Skin epidermis (tissue), 12 donors: ENCODE data around the gene GPER1.
A peak's percentile ranks its signal among the peaks of the same experiment; 100 is the strongest.
"Not testable (repeated sequence)": the region's sequence is repeated elsewhere in the genome, so short reads cannot be mapped to it uniquely, and the experiment has no call there.

ENCODE experiments used
- H3K27ac ChIP-seq, 21 experiments: fragments of 200-600 bp; sonication (generic) in 11 of 21; one replicate each; pipeline ENCODE4 v1.5.0; 2020; ENCODE audit warnings: mild to moderate bottlenecking in 3 of 21, inconsistent platforms in 2 of 21, moderate library complexity in 2 of 21
- H3K4me3 ChIP-seq, 7 experiments: fragments of 200-600 bp; sonication (generic) in 2 of 7; one replicate each; pipeline ENCODE4 v1.5.0; 2020; ENCODE audit warnings: inconsistent platforms in 2 of 7, mild to moderate bottlenecking in 2 of 7, moderate library complexity in 1 of 7

GPER1 gene

DNA sequence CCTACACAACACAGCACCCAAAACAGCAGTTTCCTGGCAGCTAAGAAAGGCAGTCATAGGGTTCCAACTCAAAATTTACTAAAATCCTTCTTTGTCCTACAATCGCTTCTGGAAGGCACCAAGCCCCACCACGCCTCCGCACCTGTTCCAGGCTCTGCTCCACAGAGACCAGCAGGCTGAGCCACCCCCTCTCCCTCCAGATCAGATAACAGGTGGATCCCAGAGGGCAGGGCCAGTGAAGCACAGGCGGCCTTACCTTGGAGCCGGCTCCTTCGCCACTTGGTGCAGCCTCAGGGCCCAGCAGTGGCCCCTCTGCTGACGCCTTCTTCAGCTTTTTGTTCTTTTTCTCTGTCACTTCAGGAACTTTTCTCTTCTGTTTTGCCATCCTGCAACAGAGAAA is 39.1 kb downstream of the GPER1 start:
- Histone ChIP-seq H3K4me3 (no peak overlapping the region), H3K27ac (no peak overlapping the region)

DNA sequence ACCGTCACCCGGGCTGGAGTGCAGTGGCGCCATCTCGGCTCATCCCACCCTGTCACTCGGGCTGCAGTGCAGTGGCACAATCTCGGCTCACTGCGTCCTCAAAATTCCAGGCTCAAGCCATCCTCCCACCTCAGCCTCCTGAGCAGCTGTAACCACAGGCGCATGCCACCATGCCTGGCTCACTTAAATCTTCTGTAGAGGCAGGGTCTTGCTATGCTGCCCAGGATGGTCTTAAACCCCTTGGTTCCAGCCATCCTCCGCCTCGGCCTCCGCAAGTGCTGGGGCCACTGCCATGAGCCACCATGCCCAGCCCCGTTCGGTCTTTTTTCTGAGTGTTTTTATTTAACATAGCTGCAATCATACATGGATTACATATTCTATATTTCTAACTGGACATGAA is 41.5 kb downstream of the GPER1 start:
- H3K4me3 ChIP-seq = no peak overlapping the region
- H3K27ac ChIP-seq = no peak overlapping the region

DNA sequence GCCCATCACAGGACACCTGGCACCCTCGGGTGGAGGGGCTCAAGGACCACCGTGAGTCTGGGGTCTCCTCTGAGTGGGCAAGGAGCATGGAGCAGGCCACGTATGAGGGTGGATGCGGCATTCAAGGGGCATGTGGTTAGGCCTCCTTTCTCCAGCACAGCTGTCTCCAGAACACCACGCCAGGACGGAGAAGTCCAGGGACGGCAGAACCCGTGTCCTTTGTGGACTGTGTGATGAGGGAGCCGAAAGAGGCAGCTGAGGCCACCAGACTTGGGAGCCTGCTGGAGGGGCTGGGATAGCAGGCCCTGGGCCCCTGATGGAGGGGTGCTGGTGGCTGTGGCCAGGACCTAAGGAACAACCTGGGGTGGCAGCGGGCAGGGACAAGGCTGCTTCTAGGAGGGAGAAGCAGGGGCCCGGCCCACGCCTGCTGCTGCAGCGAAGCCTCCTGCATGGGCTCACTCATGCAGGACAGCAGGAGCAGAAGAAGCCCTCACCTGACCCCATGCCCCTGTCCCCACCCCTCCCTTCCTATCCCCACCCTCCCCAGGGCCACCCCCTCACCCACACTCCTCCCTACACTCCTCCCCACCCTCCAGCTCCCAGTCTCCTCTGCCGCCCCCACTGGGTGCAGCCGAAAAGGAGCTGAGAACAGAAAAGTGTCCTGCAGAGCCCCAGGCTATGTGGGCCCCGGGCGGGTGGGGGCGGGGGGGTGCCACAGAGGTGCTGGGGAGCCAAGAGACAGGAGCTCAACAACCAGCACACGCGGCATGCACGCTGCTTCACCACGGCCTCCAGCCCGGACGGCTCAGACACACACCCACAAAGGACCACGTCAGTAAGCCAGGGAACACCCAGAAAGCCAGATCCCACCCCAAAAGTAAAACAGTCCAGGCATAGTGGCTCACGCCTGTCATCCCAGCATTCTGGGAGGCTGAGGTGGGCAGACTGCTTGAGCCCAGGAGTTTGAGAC is 42.4 kb downstream of the GPER1 start:
- Histone ChIP-seq H3K27ac (no peak overlapping the region), H3K4me3 (no peak overlapping the region)

DNA sequence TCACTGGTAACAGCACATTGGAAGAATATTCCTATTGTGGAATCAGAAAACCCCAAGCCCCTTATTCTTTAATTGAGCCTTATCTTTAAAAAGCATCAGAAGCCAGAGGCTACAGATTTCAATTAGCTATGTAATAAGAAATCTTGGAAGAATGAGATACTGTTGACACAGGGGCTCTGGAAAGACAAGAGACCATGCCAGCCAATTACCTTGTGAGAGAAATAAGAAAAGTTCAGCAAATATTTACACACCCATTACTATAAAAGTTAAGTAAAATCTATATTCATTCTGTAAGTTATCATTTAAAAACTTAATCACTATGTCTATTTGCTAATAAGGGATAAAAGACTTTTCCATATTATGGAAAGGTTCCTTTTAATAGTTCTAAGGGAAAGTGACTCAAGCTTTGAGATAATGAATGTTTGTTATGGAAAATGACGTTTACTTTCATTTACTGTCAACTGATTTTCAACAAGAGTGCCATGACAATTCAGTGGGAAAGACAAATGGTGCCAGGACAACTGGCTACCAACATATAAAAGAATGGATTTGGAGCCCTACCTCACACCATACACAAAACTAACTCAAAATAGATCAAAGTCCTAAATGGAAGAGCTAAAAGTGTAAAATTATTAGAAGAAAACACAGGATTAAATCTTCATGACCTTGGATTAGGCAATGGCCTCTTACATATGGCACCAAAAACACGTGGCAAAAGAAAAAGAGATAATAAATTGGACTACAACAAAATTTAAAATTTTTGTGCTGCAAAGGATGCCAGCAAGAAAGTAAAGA is 43.8 kb downstream of the GPER1 start:
- H3K27ac ChIP-seq = no peak overlapping the region

DNA sequence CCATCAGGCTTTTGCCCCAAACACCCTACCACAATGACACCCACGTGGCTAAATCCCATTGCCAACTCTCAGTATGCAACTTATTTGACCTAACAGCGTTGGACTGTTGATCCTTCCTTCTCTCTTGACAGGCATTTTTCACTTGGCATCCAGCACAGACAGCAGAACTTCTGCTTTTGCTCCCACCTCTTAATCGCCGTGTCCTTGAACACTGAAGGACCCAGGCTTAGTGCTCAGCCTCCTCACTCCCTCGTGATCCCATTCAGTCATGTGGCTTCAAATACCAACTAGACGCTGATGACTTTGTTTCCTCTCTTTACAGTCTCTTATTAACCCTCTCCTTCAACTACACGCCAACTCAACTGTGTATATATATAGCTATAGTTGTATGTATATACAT is 47.0 kb downstream of the GPER1 start:
- H3K27ac ChIP-seq = no peak overlapping the region
- no peak overlapping the region for H3K4me3 ChIP-seq

More for the DNA sequence above, 43.8 kb downstream of the GPER1 start:
- no peak overlapping the region for H3K4me3 ChIP-seq

DNA sequence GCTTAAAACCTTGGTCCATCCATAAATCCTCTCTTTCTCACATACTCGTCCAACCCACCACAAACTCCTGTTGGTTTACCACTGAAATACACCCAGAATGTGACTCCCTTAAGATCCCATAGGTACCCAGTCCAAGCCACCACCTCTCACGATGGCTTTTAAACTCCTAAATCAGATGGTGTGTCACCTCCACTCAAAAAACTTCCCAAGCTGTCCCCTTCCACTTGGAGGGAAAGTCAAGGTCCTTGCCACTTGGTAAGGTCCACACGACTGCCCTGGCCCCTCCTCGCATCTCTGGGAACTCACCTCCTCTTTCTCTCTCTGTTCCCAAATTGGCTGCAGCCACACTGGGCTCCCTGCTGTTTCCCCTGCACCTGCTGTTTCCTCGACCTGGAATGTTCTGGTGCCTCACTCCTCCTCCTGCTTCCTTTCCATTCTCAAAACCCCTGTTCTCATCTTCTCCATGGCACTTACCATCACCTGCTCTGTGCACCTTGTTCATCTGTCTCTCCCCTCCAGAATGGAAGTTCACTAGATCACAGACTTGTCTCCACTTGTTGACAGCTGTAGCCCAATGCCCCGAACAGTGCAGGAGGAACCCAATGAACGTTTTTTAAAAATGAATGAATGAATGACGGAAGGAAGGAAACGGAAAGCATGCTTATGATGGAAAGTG is 49.1 kb downstream of the GPER1 start:
- H3K4me3 ChIP-seq = peak overlapping the region; percentile 45 to 86 (median 75)
- peak overlapping the region in 3 of 21 experiments; percentile 76 to 85 (median 78) for H3K27ac ChIP-seq

DNA sequence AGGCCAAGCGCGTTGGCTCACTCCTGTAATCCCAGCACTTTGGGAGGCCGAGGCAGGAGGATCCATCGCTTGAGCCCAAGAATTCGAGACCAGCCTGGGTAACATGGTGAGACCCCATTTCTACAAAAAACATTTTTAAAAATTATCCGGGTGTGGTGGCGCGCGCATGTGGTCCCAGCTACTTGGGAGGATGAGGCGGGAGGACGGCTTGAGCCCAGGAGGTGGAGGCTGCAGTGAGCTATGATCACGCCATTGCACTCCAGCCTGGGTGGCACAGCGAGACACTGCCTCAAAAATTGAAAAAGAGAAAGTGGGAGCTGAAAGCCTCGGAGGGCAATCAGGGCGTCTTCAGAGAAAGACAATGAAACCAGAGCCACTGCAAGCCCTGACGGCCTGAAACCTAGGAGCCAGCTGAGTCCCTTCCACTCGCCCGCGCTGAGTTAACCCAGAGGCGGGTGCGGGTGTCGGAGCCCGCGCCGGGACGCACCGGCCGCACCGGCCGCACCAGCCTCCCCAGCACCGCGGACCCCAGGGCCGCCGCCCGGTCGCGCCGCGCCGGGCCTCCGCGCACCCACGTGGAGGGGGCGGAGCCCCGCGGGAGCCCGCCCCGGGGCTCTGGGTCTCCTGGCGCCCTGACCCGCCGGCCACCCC is 49.7 kb downstream of the GPER1 start:
- H3K4me3 ChIP-seq = peak overlapping the region; percentile 45 to 86 (median 75)
- peak overlapping the region in 20 of 21 experiments; percentile 50 to 94 (median 78) for H3K27ac ChIP-seq

DNA sequence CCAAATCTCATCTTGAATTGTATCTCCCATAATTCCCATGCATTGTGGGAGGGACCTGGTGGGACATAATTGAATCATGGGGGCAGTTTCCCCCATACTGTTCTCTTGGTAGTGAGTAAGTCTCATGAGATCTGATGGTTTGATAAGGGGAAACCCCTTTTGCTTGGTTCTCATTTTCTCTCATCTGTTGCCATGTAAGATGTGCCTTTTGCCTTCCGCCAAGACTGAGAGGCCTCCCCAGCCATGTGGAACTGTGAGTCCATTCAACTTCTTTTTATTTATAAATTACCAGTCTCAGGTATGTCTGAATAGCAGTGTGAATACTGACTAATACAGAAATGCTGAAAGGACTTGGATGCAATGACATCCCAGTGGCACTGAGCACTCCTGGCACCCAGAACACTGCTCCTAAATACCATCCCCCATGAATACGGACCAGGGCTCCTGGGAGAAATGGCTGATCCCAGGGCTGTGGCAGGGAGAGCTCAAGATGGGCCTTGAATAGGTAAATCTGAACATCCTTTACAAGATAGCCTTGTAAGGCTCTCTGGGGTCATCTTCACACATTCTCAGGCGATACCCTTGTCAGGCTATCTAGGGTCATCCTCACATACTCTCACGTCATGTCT is 52.7 kb downstream of the GPER1 start:
- Histone ChIP-seq H3K27ac (no peak overlapping the region), H3K4me3 (no peak overlapping the region)

DNA sequence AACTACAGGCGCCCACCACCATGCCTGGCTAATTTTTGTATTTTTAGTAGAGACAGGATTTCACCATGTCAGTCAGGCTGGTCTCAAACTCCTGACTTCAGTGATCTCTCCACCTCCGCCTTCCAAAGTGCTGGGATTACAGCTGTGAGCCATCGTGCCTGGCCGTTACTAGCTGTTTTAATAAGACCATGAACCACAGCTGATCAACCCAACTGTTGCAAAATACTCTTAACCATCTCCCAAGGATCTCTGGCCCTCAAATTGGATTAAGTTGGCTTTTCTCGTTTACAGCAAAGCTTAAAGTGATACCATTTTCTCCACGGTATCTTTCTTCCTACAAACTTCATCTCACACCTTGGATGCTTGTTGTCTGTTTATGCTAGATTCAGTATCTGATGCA is 53.7 kb downstream of the GPER1 start:
- no peak overlapping the region for H3K4me3 ChIP-seq
- no peak overlapping the region for H3K27ac ChIP-seq

DNA sequence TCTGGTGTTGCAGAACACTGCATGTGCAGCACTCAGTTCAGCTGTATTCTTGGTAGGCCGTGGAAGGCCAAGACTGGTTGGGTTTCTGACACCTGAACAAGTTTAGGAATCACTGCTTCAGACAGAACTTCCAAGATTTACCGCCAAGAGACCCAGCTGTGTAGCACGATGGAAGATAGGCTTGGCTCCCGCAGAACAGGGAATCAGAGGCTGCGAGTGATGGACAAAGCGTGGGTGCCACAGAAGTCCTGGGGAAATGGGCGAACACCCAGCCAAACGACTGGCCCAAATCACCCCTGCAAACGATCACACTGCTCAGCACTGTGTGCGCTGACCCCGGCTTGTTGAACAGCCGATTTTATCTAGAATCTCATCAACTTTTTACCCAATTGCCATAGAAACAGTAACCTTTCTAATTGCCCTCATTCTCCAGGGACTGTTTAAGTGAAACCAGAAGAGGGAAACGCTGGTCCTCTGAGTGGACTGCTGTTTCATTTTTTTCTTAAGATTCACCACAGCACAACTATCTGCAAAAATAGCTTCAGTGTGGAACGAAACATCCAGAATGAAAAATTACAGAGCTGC is 54.2 kb downstream of the GPER1 start:
- no peak overlapping the region for H3K4me3 ChIP-seq
- no peak overlapping the region for H3K27ac ChIP-seq

DNA sequence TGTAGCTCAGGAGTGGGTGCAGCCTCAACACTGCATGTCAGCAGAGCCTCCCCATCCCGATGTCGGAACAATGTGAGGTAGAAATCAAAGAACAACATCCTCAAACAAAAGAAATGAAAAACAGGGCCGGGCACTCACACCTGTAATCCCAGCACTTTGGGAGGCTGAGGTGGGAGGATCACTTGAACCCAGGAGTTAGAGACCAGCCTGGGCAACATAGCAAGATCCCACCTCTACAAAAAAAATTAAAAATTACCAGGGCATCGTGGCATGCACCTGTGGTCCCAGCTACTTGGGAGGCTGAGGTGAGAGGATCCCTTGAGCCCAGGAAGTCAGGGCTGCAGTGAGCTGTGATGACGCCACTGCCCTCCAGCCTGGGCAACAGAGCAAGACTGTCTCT is 55.1 kb downstream of the GPER1 start:
- not testable (repeated sequence) for H3K27ac ChIP-seq, H3K4me3 ChIP-seq
